ENCODE measurements around the gene SV2B.

Gene SV2B

DNA sequence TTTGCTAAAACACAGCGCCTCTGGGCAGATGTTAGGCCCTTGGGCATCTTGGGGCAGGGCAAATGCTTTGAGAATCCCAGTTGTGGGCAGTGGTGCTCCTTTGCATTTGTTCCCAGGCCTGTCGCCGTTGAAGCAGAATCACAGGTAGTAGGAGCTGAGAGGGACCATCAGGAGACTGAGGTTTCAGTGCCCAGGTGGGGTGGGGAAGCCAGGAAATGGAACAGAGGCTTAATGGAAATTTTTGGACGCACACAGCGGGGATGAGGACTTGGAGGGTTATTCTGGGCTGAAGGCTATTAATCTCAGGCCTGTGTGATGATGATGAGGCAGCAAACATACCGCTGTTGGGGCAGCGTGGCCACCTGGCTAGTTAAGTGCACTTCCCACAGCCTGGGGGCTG lies 99.5 kb downstream of the SV2B start:
- DNase-seq: no peak

DNA sequence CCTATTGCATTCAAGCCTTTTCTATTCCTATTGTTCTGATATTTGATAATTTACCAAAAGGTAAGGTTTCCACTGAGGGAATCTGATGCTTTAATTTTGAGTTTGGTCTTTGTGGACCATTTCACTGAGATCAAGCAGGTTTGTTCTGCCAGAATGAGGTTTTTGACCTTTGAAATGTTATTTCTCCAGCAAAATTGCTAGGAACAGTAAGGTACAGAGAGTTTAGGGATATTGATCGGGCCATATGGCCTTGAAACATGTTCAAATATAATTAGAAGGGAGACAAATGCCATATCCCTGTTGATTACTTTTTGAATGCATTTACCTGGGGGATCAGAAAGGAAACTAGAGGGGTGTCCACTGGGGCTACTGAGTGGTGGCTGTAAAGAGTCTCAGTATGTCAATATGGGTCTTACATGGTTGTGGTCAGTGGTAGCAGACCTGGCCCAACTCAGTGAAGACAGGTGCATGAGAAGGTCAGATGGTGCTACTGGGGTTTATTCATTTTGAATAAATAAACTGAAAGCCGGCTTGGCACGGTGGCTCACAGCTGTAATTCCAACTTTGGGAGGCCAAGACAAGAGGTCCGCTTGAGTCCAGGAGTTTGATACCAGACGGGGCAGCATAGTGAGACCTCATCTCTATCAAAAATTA lies 100.2 kb downstream of the SV2B start:
- no peak for DNase-seq

DNA sequence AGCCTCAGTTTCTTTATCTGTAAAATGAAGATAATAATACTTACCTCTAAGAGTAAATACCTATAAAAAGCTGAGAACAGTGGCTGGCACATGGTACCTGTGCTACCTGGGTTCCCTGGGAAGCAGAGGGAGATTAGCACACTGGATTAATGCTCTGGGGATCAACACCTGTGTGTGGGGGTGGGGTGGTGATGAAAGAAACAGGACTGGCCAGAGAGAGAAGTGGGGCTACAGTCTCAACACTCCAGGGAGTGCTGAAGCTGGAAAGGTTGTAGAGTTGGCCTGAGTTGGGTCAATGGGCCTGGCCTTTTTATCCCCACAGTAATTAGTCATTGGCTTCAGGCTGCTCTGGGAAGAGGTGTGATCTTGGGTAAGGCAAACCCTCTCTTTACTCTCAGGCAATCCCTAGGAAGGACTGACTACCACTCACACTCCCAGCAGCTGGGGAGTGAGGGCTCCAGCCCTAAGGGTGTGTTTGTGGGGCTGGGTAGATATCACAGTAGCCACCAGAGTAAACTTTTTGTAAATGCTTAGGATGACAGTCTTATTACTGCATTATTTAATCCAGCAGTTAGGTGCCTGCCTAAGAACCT lies 102.5 kb downstream of the SV2B start:
- no peak for DNase-seq

DNA sequence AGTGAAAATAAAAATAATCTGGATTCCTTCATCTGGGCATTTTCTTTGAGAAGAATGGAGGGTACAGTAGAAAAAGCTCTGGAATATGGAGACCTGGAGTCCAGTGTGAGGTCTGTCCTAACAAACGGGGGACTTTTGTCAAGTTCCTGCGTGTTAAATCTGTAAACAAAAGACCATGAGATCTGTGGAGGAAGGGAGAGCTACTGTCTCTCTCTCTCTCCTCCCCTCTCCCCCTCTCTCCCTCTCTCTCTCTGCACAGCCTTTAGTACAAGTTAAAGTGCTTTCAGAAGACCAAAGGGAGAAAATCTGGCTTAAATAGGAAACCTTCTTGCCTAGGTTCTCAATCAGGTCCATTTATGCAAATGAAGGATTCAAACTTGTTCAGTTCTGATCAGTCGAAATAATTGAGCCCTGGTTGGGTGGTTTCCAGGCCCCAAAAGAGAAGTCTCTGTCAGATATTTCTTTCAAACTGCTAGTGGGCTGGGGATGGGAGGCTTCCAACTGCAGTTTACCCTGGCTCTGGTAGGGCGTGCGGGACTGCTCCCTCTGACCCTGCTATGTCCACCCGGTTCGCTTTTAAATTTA lies 103.7 kb downstream of the SV2B start:
- DNase-seq: no peak

DNA sequence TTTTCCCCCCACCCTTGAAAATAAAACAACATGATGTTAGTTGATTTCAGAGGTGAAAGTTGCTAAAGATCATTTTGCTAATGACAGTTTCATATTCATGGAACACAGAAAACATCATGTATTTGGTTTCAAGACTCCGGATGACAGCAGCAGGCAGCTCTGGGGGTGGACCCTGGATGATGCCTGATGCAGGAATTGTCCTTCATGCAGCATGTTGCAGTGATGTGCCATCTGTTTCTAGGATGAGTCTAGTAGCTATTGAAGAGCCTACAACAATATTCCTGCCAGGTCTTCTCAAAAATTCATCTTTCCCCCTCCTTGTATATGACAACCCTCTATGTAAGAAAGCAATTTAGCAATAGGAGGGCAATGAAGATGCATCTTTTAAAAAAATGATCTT lies 108.3 kb downstream of the SV2B start:
- DNase-seq: no peak

- DNase-seq: no peak
Observed at GRCh38 chr15:91209318-91209717, 109.3 kb downstream of the SV2B start.

- no peak for DNase-seq
Observed at GRCh38 chr15:91209726-91210125, 109.7 kb downstream of the SV2B start.

GRCh38 chr15:91214675-91215590 lies 114.9 kb downstream of the SV2B start:
- DNase-seq: no peak

GRCh38 chr15:91216000-91216399 lies 115.9 kb downstream of the SV2B start:
- DNase-seq: no peak

DNA sequence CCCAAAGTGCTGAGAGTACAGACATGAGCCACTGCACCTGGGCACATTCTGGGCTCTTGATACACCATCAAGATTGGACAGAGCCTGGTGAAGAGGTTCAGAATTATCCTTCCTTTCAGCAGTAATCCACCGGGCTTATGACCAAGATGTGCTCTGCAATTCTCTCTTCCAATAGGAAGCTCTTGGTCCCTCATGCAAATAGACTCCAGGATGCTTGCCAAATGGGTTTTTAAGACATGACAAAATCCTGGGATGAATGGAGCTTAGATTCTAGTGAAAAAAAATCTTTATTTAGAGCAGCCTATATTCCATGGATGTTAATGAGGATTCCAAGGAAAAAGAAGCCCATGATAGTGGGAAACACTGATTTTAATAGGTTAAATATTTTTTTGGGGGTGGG lies 119.1 kb downstream of the SV2B start:
- DNase-seq: no peak

DNA sequence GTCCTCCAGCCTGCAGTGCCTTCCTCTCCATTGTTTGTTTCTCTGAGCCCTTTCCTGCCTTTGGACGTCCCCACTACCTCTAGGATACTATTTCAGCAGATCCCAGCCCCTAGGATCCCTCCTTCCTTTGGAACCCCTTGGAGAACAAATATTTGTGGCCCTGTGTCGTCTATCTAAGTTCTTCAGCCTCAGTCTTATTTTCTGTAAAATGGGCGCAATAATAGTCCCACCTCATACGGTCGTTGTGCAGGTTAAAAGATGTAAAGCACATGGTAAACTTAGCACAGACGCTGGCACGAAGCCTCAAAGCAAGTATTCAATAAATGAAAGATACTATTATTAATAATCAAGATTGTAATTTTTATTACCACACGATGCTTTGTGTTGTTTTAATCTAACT lies 122.0 kb downstream of the SV2B start:
- no peak for DNase-seq

DNA sequence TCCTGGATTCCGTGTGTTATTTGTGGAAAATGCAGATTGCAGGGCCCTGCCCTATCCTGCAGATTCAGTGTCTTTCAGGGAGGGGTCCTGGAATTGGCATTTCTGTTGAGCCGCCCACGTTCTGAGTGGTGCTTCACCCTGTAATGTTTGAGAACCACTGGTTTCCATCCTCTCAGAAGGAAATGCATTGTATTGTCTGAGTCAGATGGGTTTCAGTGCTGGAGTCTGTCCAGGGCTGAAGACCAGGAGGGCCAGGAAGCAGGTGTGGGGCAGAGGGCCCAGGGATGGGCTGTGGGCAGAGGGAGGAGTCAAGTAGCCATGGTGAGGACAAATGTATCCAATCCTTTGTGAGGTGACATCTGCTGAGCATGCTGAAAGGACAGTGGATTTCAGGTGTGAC lies 123.8 kb downstream of the SV2B start:
- DNase-seq: no peak

- no peak for DNase-seq
Observed at GRCh38 chr15:91224755-91225380, 124.8 kb downstream of the SV2B start.

DNA sequence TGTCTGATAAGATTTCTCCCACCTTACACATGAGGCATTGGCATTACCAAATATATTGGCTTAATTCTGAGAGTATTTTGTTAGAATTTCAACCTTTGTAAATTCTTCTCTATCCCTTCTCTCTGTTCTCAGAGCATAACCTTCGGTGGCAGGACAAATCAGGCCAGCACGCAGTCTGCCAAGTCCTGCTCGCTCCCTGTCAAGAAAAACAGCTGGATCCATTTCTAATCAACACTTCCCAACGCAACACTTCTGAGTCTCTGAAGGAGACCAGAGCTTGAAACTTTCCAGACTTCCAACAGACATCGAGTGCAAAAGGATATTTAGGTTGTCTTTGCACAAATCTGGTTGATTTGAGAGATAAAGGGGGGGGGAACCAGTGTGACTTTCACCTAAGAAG lies 125.7 kb downstream of the SV2B start:
- DNase-seq: no peak

DNA sequence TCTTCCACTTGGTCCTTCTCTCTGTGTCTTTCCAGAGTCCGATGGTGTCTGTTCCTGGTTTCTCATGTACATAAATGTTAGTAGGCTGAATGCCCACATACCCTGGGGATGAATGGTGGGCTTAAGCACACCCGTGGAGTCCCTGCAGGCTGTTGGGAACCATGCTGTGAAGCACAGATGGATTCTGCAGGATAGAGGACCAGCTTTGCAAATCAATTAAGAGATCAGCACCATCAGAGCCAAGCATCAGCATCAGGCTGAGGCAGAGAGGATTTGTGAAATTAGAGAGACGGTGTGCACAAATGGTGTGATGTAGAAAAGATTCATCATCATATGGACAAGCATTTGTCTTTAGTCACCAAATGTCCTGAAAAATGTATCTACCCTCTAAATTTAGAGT lies 127.1 kb downstream of the SV2B start:
- DNase-seq: no peak

- DNase-seq: no peak
Observed at GRCh38 chr15:91227766-91228165, 127.7 kb downstream of the SV2B start.

- DNase-seq: no peak
Observed at GRCh38 chr15:91228383-91228782, 128.3 kb downstream of the SV2B start.

GRCh38 chr15:91228890-91229289 lies 128.8 kb downstream of the SV2B start:
- DNase-seq: no peak

- no peak for DNase-seq
Observed at GRCh38 chr15:91231703-91232102, 131.6 kb downstream of the SV2B start.

- DNase-seq: no peak
Observed at GRCh38 chr15:91234759-91235158, 134.7 kb downstream of the SV2B start.

GRCh38 chr15:91235376-91235775 lies 135.3 kb downstream of the SV2B start:
- no peak for DNase-seq

- no peak for DNase-seq
Observed at GRCh38 chr15:91237445-91237844, 137.4 kb downstream of the SV2B start.
